GM23338 (cell line): ENCODE measurements around the gene MEST. TPM values are rescaled to one million over a fixed set of nuclear protein-coding genes. Genes with fewer than 3 reads are reported as not detected.
A peak's percentile ranks its signal among the peaks of the same experiment; 100 is the strongest.

ENCODE experiments used
- ATAC-seq: fragments of 200-7000 bp; cut with Tn5 transposase; 3 replicates; pipeline ENCODE4 v1.9.1; 2020
- DNase-seq: peaks from one replicate; pipeline ENCODE4 v3.0.0-alpha.2; 2015; ENCODE audit warnings: low spot score
- H2AFZ ChIP-seq: fragments of 200-600 bp; sonication (generic); 2 replicates; pipeline ENCODE4 v1.8.0; 2016; ENCODE audit warnings: antibody characterized with exemption, mild to moderate bottlenecking, moderate library complexity
- H3F3A ChIP-seq: fragments of 200-600 bp; sonication (generic); replicated peaks from 2 replicates; pipeline ENCODE4 v1.8.0; 2017; ENCODE audit warnings: antibody characterized with exemption, mixed run types, low read depth
- H3K27ac ChIP-seq: fragments of 200-600 bp; sonication (generic); 2 replicates; pipeline ENCODE4 v1.6.1; 2016; ENCODE audit warnings: low read depth
- H3K27me3 ChIP-seq: fragments of 200-600 bp; sonication (generic); 2 replicates; pipeline ENCODE4 v1.8.0; 2016; ENCODE audit warnings: mild to moderate bottlenecking, mixed run types, moderate library complexity; ENCODE audit not compliant: insufficient read depth
- H3K36me3 ChIP-seq: fragments of 200-600 bp; sonication (generic); 2 replicates; pipeline ENCODE4 v1.8.0; 2016; ENCODE audit warnings: mild to moderate bottlenecking; ENCODE audit not compliant: insufficient read depth
- H3K4me1 ChIP-seq: fragments of 200-600 bp; sonication (generic); 2 replicates; pipeline ENCODE4 v1.8.0; 2016; ENCODE audit warnings: mild to moderate bottlenecking, moderate library complexity; ENCODE audit not compliant: insufficient read depth
- H3K4me2 ChIP-seq: fragments of 200-600 bp; sonication (generic); 2 replicates; pipeline ENCODE4 v1.7.1; 2017; ENCODE audit warnings: mixed run types
- H3K4me3 ChIP-seq: fragments of 200-600 bp; sonication (generic); 2 replicates; pipeline ENCODE4 v1.6.1; 2016; ENCODE audit warnings: mixed run types
- H3K79me2 ChIP-seq: fragments of 200-600 bp; sonication (generic); replicated peaks from 2 replicates; pipeline ENCODE4 v1.8.0; 2017; ENCODE audit warnings: mild to moderate bottlenecking; ENCODE audit not compliant: insufficient read depth
- H3K9me2 ChIP-seq: fragments of 200-600 bp; sonication (generic); 2 replicates; pipeline ENCODE4 v1.8.0; 2017; ENCODE audit not compliant: insufficient read depth
- H4K20me1 ChIP-seq: fragments of 200-600 bp; sonication (generic); replicated peaks from 2 replicates; pipeline ENCODE4 v1.8.0; 2017; ENCODE audit warnings: mild to moderate bottlenecking; ENCODE audit not compliant: insufficient read depth
- H3K27ac Mint-ChIP-seq: 2 replicates; pipeline ENCODE4 v1.8.0; 2020; ENCODE audit warnings: inconsistent platforms, mild to moderate bottlenecking, moderate library complexity, mixed read lengths
- H3K27me3 Mint-ChIP-seq: 3 replicates; pipeline ENCODE4 v1.8.0; 2022; ENCODE audit warnings: low read depth, mild to moderate bottlenecking, moderate library complexity, mixed read lengths, inconsistent platforms; ENCODE audit not compliant: insufficient read depth, poor library complexity
- H3K36me3 Mint-ChIP-seq: 3 replicates; pipeline ENCODE4 v1.8.0; 2021; ENCODE audit warnings: low read depth, mild to moderate bottlenecking, inconsistent platforms, moderate library complexity, mixed read lengths
- H3K4me1 Mint-ChIP-seq: 3 replicates; pipeline ENCODE4 v1.8.0; 2020; ENCODE audit warnings: mild to moderate bottlenecking, inconsistent platforms, mixed read lengths
- H3K4me3 Mint-ChIP-seq: 3 replicates; pipeline ENCODE4 v1.8.0; 2021; ENCODE audit warnings: moderate library complexity, mild to moderate bottlenecking, inconsistent platforms, mixed read lengths
- H3K9me3 Mint-ChIP-seq: 3 replicates; pipeline ENCODE4 v1.8.0; 2020; ENCODE audit warnings: moderate library complexity, mild to moderate bottlenecking, inconsistent platforms, mixed read lengths
- CREB1 ChIP-seq: fragments of 250-450 bp; sonication (Bioruptor Pico); IDR thresholded peaks from 2 replicates; pipeline ENCODE4 v1.5.0; 2020; ENCODE audit warnings: low read depth, mild to moderate bottlenecking, moderate library complexity
- ETS1 ChIP-seq: IDR thresholded peaks from 2 replicates; pipeline ENCODE4 v1.6.1; 2016; ENCODE audit warnings: antibody characterized with exemption
- EZH2phosphoT487 ChIP-seq: fragments of 200-600 bp; sonication (generic); IDR thresholded peaks from one replicate; pipeline ENCODE4 v1.8.1; 2018; ENCODE audit warnings: antibody characterized with exemption; ENCODE audit not compliant: unreplicated experiment
- JUNB ChIP-seq: IDR thresholded peaks from one replicate; pipeline ENCODE4 v1.6.1; 2016; ENCODE audit warnings: antibody characterized with exemption; ENCODE audit not compliant: unreplicated experiment
- NANOG ChIP-seq: IDR thresholded peaks from 2 replicates; pipeline ENCODE4 v1.6.1; 2016; ENCODE audit warnings: antibody characterized with exemption, borderline replicate concordance
- POLR2AphosphoS5 ChIP-seq: IDR thresholded peaks from 2 replicates; pipeline ENCODE4 v1.6.1; 2016; ENCODE audit warnings: antibody characterized with exemption, low read depth
- REST ChIP-seq: IDR thresholded peaks from one replicate; pipeline ENCODE4 v1.6.1; 2018; ENCODE audit warnings: antibody characterized with exemption; ENCODE audit not compliant: unreplicated experiment
- STAT1 ChIP-seq: IDR thresholded peaks from one replicate; pipeline ENCODE4 v1.6.1; 2016; ENCODE audit warnings: antibody characterized with exemption; ENCODE audit not compliant: unreplicated experiment
- ZNF114 ChIP-seq: fragments of 250-450 bp; sonication (Bioruptor Pico); IDR thresholded peaks from 2 replicates; pipeline ENCODE4 v1.5.0; 2020; ENCODE audit warnings: mild to moderate bottlenecking, moderate library complexity
- ZNF331 ChIP-seq: fragments of 250-450 bp; sonication (Bioruptor Pico); IDR thresholded peaks from 2 replicates; pipeline ENCODE4 v1.5.0; 2020; ENCODE audit warnings: low read depth, mild to moderate bottlenecking, moderate library complexity
- ZNF462 ChIP-seq: fragments of 250-450 bp; sonication (Bioruptor Pico); IDR thresholded peaks from 2 replicates; pipeline ENCODE4 v1.5.0; 2020; ENCODE audit warnings: mild to moderate bottlenecking, moderate library complexity
- polyA plus RNA-seq: library from polyadenylated mRNA; unstranded; fragments of >200 nt; fragmentation: Nextera tagmentation; extraction: Ambion mirVana; gene quantifications from 2 replicates; pipeline ENCODE4 v1.2.1, GENCODE V29; 2016
- total RNA-seq: library from RNA; depleted of rRNA; stranded (reverse); fragments of >200 nt; shearing (Covaris generic); gene quantifications from 2 replicates; pipeline ENCODE4 v1.2.3, GENCODE V29; 2014

The MEST gene
- total and polyA plus RNA-seq, 2 experiments from 2014 or later, result 167 to 229 TPM

- Histone ChIP-seq H4K20me1 (no peaks in the 10 kb centered on the region), H2AFZ (peak overlapping the region; percentile 80; the same call in 1 of the 2 replicates), H3K9me2 (peaks cover 6% of the 10 kb centered on the region), H3K4me1 (no peaks in the 10 kb centered on the region), H3K4me2 (no peak overlapping the region), H3K36me3 (no peaks in the 10 kb centered on the region), H3K79me2 (peaks cover 7% of the 10 kb centered on the region), H3K27me3 (no peaks in the 10 kb centered on the region), H3K4me3 (no peak overlapping the region), H3K27ac (no peak overlapping the region), H3F3A (no peaks in the 10 kb centered on the region)
- Mint-ChIP-seq H3K27ac (no peak overlapping the region), H3K9me3 (no peaks in the 10 kb centered on the region; the same call in 2 of the 3 replicates), H3K27me3 (peaks cover 10% of the 10 kb centered on the region), H3K4me1 (peaks cover 8% of the 10 kb centered on the region), H3K4me3 (no peak overlapping the region), H3K36me3 (no peaks in the 10 kb centered on the region; the same call in 1 of the 3 replicates)
- no peak for TF ChIP-seq ZNF462 (CRISPR knock-in tag)
- TF ChIP-seq ETS1, result no peak
- TF ChIP-seq ZNF114 (CRISPR knock-in tag), result no peak
- TF ChIP-seq POLR2AphosphoS5, result no peak
- no peak for TF ChIP-seq CREB1
- TF ChIP-seq ZNF331 (CRISPR knock-in tag), result no peak
- no peak for TF ChIP-seq JUNB
- no peak for TF ChIP-seq NANOG
- no peak for TF ChIP-seq EZH2phosphoT487
- TF ChIP-seq STAT1, result no peak
- no peak for TF ChIP-seq REST
- DNase-seq (no peak), ATAC-seq (no peak)
These were observed 10.0 kb upstream of the MEST start for GRCh38 chr7:130481898-130482297.
